ENCODE measurements around the gene CLNS1A. TPM values are rescaled to one million over a fixed set of nuclear protein-coding genes. Genes with fewer than 3 reads are reported as not detected.

Gene CLNS1A
- total RNA-seq, 1 donor from 2014 or later, result 43.6 TPM

GRCh38 chr11:77611921-77612320, 25.7 kb downstream of the CLNS1A start:
- H3K27me3 ChIP-seq, result no peaks in the 10 kb centered on the region
- TF ChIP-seq, protein P1, sequence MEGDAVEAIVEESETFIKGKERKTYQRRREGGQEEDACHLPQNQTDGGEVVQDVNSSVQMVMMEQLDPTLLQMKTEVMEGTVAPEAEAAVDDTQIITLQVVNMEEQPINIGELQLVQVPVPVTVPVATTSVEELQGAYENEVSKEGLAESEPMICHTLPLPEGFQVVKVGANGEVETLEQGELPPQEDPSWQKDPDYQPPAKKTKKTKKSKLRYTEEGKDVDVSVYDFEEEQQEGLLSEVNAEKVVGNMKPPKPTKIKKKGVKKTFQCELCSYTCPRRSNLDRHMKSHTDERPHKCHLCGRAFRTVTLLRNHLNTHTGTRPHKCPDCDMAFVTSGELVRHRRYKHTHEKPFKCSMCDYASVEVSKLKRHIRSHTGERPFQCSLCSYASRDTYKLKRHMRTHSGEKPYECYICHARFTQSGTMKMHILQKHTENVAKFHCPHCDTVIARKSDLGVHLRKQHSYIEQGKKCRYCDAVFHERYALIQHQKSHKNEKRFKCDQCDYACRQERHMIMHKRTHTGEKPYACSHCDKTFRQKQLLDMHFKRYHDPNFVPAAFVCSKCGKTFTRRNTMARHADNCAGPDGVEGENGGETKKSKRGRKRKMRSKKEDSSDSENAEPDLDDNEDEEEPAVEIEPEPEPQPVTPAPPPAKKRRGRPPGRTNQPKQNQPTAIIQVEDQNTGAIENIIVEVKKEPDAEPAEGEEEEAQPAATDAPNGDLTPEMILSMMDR (IDR thresholded peaks at IDR 0.05), result no peak
- no peak overlapping the region for H3K27ac ChIP-seq
- H3K36me3 ChIP-seq, result peaks cover 28 to 68% of the 10 kb centered on the region in 2 donors
- DNase-seq (ENCODE audit: low spot score in 2 of 2), result no peak
- intact Hi-C loops (cut with DNase I), result no loop called here
- H3K9me3 ChIP-seq, result no peaks in the 10 kb centered on the region
- no peaks in the 10 kb centered on the region for H3K4me1 ChIP-seq
- H3K4me3 ChIP-seq, result no peak overlapping the region

- TF ChIP-seq, protein P1 (IDR thresholded peaks at IDR 0.05), result no peak
- Histone ChIP-seq H3K27ac (no peak overlapping the region), H3K9me3 (no peaks in the 10 kb centered on the region), H3K27me3 (no peaks in the 10 kb centered on the region), H3K36me3 (peaks cover 12 to 47% of the 10 kb centered on the region in 2 donors), H3K4me1 (no peaks in the 10 kb centered on the region), H3K4me3 (no peak overlapping the region)
- no peak for DNase-seq (ENCODE audit: low spot score in 2 of 2)
- intact Hi-C loops (cut with DNase I), result no loop called here
These were observed 28.4 kb downstream of the CLNS1A start for GRCh38 chr11:77609234-77609633.

- intact Hi-C loops (cut with DNase I), result no loop called here
- H3K9me3 ChIP-seq, result no peaks in the 10 kb centered on the region
- H3K27ac ChIP-seq, result no peak overlapping the region
- H3K36me3 ChIP-seq, result peaks cover 0 to 10% of the 10 kb centered on the region in 2 donors
- H3K27me3 ChIP-seq, result no peaks in the 10 kb centered on the region
- TF ChIP-seq, protein P1 (IDR thresholded peaks at IDR 0.05), result no peak
- no peak overlapping the region for H3K4me3 ChIP-seq
- no peak for DNase-seq (ENCODE audit: low spot score in 2 of 2)
- peaks cover 0 to 4% of the 10 kb centered on the region in 2 donors for H3K4me1 ChIP-seq
These were observed 33.3 kb downstream of the CLNS1A start for GRCh38 chr11:77604281-77604680.

DNA sequence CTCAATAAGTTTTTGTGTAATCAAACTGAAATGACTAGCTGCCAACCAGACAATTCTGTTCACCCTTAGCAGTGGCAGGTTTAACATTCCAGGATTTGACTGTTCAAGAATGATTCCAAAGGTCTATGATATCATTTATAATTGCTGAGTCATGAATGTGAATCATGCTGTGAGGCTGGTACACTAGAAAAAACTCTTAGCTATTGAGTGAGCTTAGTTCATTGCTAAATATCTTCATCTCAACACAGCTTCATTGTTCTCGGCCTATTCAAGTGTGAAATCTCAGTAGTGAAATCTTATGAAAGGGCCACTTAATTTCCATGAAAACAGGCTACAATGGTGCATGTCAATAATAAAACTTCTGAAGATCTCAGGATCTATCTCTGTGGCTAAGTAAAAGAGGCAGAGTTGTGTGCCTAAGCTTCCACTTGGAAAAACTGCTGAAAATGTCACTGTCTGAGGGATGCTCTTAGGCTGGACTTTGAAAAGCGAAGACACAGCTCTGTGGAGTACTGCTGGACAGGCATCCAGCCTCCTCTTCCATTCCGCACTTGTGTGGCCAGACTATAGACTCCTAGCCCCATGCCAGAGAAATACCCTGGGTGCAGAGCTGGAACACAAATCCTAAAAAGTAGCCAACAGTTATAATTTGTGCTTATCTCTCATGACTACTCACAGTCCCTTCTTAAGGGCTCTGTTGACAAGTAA, 35.1 kb downstream of the CLNS1A start:
- TF ChIP-seq, protein P1 (IDR thresholded peaks at IDR 0.05), result no peak
- DNase-seq (ENCODE audit: low spot score in 2 of 2), result no peak
- peaks cover 0 to 7% of the 10 kb centered on the region in 2 donors for H3K36me3 ChIP-seq
- no peak overlapping the region for H3K4me3 ChIP-seq
- H3K27ac ChIP-seq, result no peak overlapping the region
- intact Hi-C loops (cut with DNase I), result no loop called here
- no peaks in the 10 kb centered on the region for H3K9me3 ChIP-seq
- H3K4me1 ChIP-seq, result peaks cover 0 to 4% of the 10 kb centered on the region in 2 donors
- no peaks in the 10 kb centered on the region for H3K27me3 ChIP-seq

DNA sequence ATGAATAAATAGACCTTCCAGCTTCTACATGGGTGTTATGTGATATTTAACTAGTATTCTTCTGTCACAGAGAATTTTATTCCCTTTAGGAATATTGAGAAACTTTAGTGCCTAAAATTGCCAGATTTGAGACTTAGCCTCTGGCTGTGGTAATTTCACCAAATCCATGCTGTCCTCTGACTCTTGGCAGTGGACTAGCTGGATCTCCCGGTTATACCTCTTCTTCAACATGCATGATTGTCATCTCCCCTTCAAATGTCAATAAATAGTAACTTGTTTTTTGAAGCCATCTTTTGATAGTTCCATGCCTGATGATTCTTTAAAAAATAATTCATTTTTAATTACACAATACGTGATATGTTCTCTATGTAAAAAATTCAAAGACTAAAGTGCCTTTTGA, 39.4 kb downstream of the CLNS1A start:
- Histone ChIP-seq H3K36me3 (no peaks in the 10 kb centered on the region), H3K4me3 (no peak overlapping the region), H3K9me3 (no peaks in the 10 kb centered on the region), H3K4me1 (peaks cover 0 to 4% of the 10 kb centered on the region in 2 donors), H3K27ac (no peak overlapping the region), H3K27me3 (no peaks in the 10 kb centered on the region)
- TF ChIP-seq, protein P1 (IDR thresholded peaks at IDR 0.05), result no peak
- intact Hi-C loops (cut with DNase I), result no loop called here
- no peak for DNase-seq (ENCODE audit: low spot score in 2 of 2)

Measured in ascending aorta (tissue), 2 donors.